22Rv1 (cell line): ENCODE results near the gene EEIG1.

Experiments used
- H3K27ac ChIP-seq: fragments of 450-650 bp; 2 replicates; pipeline ENCODE4 v1.5.1; 2017
- ZFX ChIP-seq: fragments of 450-650 bp; IDR thresholded peaks from 2 replicates; pipeline ENCODE4 v1.6.1; 2017; ENCODE audit warnings: antibody characterized with exemption, borderline replicate concordance
- TF ChIP-seq, protein P1 (sequence below): fragments of 450-650 bp; IDR thresholded peaks from 2 replicates; pipeline ENCODE4 v1.5.1; 2017; ENCODE audit warnings: mild to moderate bottlenecking

Gene EEIG1

DNA sequence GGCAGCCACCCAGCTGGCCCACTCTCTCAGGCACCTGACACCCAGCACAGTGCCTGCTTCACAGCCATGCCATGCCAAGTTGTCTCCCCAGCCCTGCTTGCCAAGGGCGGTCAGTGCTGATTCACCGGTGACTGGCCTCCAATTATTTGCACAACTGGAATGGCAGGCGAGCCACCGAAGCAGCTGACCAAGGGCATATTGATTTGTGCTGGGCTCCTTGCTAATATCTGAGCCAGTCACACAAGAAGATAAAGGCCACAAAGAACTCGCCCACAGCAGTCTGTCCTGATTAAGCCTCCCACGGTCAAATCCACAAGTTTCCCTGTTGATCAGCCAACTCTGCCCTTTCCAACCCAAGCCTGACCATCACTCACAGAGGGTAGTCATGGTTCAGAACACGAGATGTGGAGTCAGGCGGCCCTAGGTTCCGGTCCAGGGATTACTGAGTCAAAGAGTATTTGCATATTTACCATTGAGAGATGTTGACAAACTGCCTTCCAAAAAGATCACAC, 6.4 kb upstream of the EEIG1 start:
- no peak for TF ChIP-seq ZFX
- TF ChIP-seq, protein P1, sequence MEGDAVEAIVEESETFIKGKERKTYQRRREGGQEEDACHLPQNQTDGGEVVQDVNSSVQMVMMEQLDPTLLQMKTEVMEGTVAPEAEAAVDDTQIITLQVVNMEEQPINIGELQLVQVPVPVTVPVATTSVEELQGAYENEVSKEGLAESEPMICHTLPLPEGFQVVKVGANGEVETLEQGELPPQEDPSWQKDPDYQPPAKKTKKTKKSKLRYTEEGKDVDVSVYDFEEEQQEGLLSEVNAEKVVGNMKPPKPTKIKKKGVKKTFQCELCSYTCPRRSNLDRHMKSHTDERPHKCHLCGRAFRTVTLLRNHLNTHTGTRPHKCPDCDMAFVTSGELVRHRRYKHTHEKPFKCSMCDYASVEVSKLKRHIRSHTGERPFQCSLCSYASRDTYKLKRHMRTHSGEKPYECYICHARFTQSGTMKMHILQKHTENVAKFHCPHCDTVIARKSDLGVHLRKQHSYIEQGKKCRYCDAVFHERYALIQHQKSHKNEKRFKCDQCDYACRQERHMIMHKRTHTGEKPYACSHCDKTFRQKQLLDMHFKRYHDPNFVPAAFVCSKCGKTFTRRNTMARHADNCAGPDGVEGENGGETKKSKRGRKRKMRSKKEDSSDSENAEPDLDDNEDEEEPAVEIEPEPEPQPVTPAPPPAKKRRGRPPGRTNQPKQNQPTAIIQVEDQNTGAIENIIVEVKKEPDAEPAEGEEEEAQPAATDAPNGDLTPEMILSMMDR: no peak
- H3K27ac ChIP-seq: peak overlapping the region; percentile 45

DNA sequence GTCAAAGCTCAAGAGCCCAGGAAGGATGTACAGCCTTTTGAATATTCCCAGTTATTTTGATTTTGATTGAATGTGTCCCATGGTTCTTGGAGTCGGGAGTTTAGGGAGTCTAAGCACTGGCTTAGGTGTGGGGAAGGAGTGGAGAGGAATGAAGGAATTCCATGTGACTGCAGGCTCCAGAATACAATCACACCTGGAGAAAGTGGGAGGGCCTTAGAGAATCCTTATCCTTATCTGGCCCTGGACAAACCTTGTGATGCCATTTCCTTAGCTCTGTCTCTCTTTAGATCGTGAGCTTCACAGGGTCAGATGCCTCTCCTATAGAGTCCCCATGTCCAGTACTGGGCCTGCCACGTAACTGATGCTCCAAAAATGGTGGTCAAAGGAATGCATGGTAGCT, 4.2 kb upstream of the EEIG1 start:
- no peak overlapping the region for H3K27ac ChIP-seq
- TF ChIP-seq ZFX: no peak
- TF ChIP-seq, protein P1: no peak

DNA sequence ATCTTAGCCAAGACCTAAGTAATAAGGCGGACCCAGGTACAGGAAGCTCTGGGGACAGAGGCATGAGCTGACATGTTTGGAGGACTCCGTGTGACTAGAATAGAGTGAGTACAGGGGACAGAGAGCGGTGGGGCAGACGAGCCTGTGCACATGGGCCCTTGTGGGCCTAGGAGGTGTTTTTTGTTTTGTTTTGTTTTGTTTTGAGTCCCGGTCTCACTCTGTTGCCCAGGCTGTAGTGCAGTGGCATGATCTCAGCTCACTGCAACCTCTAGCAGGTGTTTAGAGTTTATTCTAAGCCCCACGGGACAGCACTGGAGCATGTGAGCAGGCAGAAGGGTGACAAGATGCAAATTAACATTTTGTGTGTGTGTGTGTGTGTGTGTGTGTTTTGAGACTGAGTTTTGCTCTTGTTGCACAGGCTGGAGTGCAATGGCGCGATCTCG, 3.1 kb upstream of the EEIG1 start:
- no peak for TF ChIP-seq ZFX
- TF ChIP-seq, protein P1: no peak
- no peak overlapping the region for H3K27ac ChIP-seq

DNA sequence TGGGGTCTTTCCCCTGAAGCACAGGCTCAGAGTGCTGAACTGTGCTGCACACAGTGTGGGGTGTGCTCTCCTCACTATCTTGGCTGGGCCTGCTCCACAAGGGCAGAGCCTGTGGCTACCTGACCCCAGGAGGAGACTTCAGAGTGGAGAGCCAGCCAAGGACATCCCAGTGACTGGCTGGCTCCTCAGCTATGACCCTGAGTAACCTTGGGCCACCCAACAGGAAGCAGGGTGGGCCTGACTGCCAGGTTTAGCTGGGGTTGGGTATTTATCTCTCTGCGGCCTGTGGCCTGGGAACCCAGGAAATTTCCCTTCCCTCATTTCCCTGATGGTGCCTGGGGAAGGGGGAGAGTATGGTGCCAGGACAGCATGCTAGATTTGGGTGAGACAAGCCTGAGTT, 2.1 kb upstream of the EEIG1 start:
- TF ChIP-seq, protein P1: no peak
- TF ChIP-seq ZFX: no peak
- H3K27ac ChIP-seq: no peak overlapping the region

DNA sequence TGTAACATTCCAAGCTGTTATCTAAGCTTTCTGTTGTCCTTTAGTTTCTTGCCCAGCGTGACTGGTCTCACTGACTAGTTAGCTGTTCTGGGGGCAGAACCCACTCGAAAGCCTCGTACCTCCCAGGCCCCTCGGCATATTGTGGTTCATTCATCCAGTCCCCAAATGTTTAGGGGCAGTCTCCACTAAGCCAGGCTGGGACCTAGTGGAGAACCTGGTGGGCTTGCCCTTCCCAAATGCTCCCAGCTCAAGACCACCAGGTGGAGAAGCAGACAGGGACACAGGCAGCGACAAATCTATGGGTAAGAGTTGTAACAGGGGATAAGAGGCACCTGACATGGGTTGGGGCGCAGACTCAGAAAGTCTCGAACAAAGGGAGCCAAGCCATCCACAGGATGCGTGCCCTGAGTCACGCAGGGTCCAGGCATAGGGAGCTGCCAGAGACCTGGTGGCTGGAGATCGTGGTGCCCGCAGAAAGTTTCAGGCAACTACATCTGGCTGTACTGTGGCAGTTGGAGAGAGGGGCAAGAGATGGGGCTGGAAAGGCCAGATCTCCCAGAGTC, 851 bp upstream of the EEIG1 start:
- peak overlapping the region; percentile 82 for H3K27ac ChIP-seq
- TF ChIP-seq, protein P1: no peak
- no peak for TF ChIP-seq ZFX

DNA sequence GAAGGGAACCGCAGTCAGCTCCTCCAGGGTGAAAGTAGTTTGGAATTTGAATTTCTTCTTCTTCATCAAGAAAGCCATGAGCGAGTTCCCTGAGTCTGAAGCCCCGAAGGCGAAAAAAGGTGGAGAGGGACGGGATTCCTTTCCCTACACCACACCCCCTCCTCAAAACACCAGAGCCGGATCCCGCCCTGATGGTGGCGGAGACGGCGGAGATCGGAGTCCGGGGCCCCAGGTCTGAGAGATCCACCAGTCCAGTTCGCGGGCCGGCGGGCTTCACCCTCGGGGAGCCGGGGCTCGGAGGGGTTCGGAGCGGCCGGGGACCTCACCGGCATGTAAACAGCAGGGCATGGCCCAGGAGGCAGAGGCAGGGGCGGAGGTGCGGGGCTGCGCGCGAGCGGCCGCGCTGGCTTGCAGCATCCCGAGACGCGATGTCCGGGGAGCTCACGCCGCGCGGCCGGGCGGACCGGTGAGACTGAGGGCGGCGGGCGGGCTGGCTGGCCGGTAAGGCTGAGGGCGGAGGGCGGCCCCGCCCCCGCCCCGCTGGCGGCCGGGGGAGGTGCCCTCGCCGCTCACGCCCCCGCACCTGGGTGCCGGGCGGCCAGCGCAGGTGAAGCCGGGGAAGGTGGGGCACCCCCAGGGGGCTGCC, 606 bp downstream of the EEIG1 start:
- peak overlapping the region; percentile 82 for H3K27ac ChIP-seq
- TF ChIP-seq, protein P1: no peak
- TF ChIP-seq ZFX: no peak

DNA sequence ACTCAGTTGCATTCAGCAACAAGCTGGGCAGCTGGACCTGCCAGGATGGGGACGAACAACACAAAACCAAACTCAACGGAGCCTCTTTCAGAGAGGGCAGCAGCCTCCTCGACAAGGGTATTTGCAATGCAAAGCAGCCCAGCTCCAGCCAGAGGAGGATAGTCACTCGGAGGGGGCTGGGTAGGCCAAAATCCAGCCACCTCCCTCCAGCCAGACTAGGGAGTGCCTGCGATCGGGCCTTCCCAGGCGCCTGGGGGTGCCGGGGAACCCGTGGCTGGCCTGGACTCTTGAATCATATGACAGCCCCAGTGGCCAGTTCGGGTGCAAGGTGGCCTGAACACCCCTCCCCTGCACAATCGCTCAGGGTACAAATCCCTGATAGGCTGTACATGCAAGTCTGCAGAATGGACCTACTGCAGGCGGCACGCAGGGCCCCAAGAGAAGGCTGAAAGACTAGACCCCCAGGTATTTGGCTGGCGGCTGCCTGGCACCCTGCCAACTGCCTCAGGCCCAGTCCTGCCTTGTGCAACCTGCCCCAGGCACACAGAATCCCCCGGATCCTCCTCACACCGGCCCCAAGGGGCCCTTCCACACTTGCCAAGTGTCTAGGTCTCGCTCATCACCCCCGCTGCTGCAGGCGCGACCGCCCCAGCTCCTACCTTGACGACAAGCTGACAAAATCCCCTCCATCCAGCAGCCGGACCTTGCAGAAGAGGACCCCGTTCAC, 1.3 kb downstream of the EEIG1 start:
- peak overlapping the region; percentile 82 for H3K27ac ChIP-seq
- TF ChIP-seq, protein P1: no peak
- TF ChIP-seq ZFX: no peak
